HTERT RPE-1 (cell line): ENCODE data around the gene FUBP1.
"Not testable (repeated sequence)": the region's sequence is repeated elsewhere in the genome, so short reads cannot be mapped to it uniquely, and the experiment has no call there.

Experiments
- in situ Hi-C: fragments of 300-500 bp; cut with MboI; formaldehyde crosslinking; loops from 4 replicates; pipeline ENCODE4 v1.14.3; 2020; ENCODE audit warnings: low sequenced_read_pairs

The FUBP1 gene

GRCh38 chr1:77948841-77949424 lies 29.9 kb downstream of the FUBP1 start:
- in situ Hi-C loops, result no loop called here

- in situ Hi-C loops, result no loop called here
Observed at GRCh38 chr1:77945345-77945744, 33.5 kb downstream of the FUBP1 start.

GRCh38 chr1:77942400-77943140 lies 36.3 kb downstream of the FUBP1 start:
- in situ Hi-C loops, result no loop called here

- in situ Hi-C loops, result no loop called here
Observed at GRCh38 chr1:77940921-77941570, 37.8 kb downstream of the FUBP1 start.

GRCh38 chr1:77938651-77939050 lies 40.2 kb downstream of the FUBP1 start:
- in situ Hi-C loops, result no loop called here

- in situ Hi-C loops, result no loop called here
Observed at GRCh38 chr1:77929806-77930205, 49.1 kb downstream of the FUBP1 start.

GRCh38 chr1:77927414-77927813 lies 51.5 kb downstream of the FUBP1 start:
- in situ Hi-C loops, result no loop called here

- in situ Hi-C loops, result no loop called here
Observed at GRCh38 chr1:77926561-77927357, 52.1 kb downstream of the FUBP1 start.

GRCh38 chr1:77925956-77926355 lies 52.9 kb downstream of the FUBP1 start:
- in situ Hi-C loops, result no loop called here

GRCh38 chr1:77925518-77925917 lies 53.4 kb downstream of the FUBP1 start:
- in situ Hi-C loops, result no loop called here

- in situ Hi-C loops, result not testable (repeated sequence)
Observed at GRCh38 chr1:77918918-77919317, 60.0 kb downstream of the FUBP1 start.

GRCh38 chr1:77910116-77910515 lies 68.8 kb downstream of the FUBP1 start:
- in situ Hi-C loops, result no loop called here

- in situ Hi-C loops, result no loop called here
Observed at GRCh38 chr1:77906624-77907023, 72.2 kb downstream of the FUBP1 start.

- in situ Hi-C loops, result no loop called here
Observed at GRCh38 chr1:77906019-77906545, 72.8 kb downstream of the FUBP1 start.

- in situ Hi-C loops, result no loop called here
Observed at GRCh38 chr1:77905603-77906002, 73.3 kb downstream of the FUBP1 start.

- in situ Hi-C loops, result no loop called here
Observed at GRCh38 chr1:77900687-77901293, 78.1 kb downstream of the FUBP1 start.

- in situ Hi-C loops, result no loop called here
Observed at GRCh38 chr1:77899647-77900320, 79.1 kb downstream of the FUBP1 start.
